Measurements from ENCODE around the gene PBX4.

PBX4 gene

DNA sequence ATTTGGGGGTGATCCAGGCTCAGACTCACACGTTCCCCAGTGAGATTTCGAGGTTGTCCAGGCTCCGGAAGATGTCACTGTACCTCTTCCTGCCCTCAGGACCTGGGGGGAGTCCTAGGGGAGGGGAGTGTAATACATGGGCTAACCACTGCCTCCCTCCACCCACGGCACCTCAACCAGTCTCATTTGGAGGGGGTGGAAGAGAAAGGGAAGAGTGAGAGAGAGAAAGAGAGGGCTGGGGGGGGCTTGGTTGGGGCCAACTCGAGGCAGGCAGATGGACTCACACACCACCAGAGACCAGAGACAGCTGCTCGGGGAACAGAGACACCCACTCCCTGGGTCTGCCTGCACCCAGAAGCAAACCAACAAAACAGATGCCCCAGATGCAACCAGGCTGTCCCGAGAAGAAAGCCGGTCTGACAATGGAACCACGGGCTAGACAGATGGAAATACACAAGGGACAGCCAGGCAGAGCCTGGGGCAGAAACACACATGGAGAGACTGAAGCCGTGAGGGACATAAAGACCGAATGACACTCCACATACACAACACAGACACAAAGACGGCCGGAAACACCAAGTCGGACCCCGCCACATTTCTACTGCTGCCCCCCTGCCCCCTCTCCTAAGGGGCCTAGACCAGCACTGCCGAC is 24.1 kb upstream of the PBX4 start:
- Histone ChIP-seq H3K27me3 (ENCODE audit: low read depth) (no peaks in the 10 kb centered on the region), H3K4me1 (no peaks in the 10 kb centered on the region; the same call in 1 of the 2 replicates), H3K4me3 (peak overlapping the region; percentile 67), H3K36me3 (replicated peaks) (peaks cover 31% of the 10 kb centered on the region), H3K9me3 (no peaks in the 10 kb centered on the region)
- DNase-seq (ENCODE audit: low spot score in 2 of 2): peak in 1 of 2 experiments; percentile 48
- in situ Hi-C loops (cut with MboI; ENCODE audit: low sequenced_read_pairs): loop anchor here (5.0 kb wide), 1 partner anchor 105 kb away; the partner anchor contains the start of gene CILP2

DNA sequence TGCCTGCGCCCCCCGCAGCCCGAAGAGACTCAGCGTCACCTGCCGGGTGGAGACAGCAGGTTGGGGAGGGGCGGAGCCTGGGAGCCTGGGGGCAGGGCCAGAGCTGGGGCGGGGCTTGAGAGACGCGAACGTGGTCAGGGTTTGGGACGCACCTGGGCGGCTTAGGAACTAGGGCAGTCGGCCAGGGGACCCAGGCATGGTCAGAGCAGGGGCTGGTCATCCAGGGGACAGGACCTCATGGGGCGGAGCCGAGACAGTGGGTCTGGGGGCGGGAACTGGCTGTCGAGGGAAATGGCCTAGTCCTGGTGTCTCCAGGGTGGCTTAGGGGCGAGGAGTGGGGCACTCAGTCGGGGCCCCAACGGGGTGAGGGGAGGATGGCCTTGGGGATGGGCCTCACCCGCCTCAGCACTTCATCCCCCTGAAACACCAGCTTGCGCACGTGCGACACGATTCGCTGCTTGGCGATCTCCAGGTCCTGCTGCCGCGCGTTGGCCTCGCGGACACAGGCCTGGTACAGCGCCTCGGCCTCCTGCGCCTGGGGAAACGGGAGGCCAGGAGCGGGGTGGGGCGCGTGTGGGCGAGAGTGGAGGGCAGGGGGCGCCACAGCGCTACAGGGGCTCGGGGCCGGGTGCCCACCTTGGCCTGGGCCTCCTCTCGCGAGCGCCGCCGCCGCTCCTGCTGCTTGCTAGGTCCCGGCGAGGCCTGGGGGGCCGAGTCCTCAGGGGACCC is 19.2 kb upstream of the PBX4 start:
- Histone ChIP-seq H3K4me3 (no peak overlapping the region), H3K9me3 (no peaks in the 10 kb centered on the region), H3K4me1 (no peaks in the 10 kb centered on the region), H3K36me3 (replicated peaks) (peaks cover 19% of the 10 kb centered on the region), H3K27me3 (ENCODE audit: low read depth) (no peaks in the 10 kb centered on the region)
- no peak for DNase-seq (ENCODE audit: low spot score in 2 of 2)
- in situ Hi-C loops (cut with MboI; ENCODE audit: low sequenced_read_pairs): no loop called here

GRCh38 chr19:19637186-19637522 is 18.7 kb upstream of the PBX4 start:
- no peak for DNase-seq (ENCODE audit: low spot score in 2 of 2)
- Histone ChIP-seq H3K36me3 (replicated peaks) (peaks cover 19% of the 10 kb centered on the region), H3K9me3 (no peaks in the 10 kb centered on the region), H3K4me3 (no peak overlapping the region), H3K27me3 (ENCODE audit: low read depth) (no peaks in the 10 kb centered on the region), H3K4me1 (no peaks in the 10 kb centered on the region)
- in situ Hi-C loops (cut with MboI; ENCODE audit: low sequenced_read_pairs): no loop called here

DNA sequence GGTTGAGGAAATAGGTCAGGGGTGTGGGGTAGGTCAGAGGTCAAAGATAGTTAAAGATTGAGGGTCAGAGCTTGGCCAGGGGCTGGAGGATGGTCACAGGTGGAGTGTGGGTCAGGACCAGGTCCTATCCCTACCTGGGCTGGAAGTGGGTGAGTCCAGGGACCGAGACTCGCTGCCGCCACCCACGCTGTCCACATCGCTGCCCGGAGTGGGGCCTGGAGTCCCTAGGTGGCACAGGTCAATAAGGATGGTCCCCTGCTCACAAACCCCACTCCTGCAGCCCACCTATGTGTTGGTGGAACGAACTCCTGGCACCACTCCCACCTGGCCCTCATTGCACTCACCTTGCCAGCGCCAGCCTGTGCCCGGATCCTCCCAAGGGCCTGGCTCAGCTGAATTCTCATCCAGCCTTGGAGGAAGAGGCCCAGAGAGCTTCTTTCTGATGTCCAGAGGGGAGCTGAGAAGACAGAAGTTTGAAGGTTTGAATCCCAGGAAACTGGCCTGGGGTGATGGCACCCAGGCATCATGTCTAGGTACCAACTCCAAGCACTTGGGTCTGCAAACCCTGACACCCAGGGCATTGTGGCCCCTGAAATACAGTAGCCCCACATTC is 18.2 kb upstream of the PBX4 start:
- no peaks in the 10 kb centered on the region for H3K4me1 ChIP-seq
- no peak overlapping the region for H3K4me3 ChIP-seq
- no peaks in the 10 kb centered on the region for H3K27me3 ChIP-seq (ENCODE audit: low read depth)
- no peaks in the 10 kb centered on the region for H3K9me3 ChIP-seq
- H3K36me3 ChIP-seq (replicated peaks): peaks cover 19% of the 10 kb centered on the region
- DNase-seq (ENCODE audit: low spot score in 2 of 2): no peak
- in situ Hi-C loops (cut with MboI; ENCODE audit: low sequenced_read_pairs): no loop called here

DNA sequence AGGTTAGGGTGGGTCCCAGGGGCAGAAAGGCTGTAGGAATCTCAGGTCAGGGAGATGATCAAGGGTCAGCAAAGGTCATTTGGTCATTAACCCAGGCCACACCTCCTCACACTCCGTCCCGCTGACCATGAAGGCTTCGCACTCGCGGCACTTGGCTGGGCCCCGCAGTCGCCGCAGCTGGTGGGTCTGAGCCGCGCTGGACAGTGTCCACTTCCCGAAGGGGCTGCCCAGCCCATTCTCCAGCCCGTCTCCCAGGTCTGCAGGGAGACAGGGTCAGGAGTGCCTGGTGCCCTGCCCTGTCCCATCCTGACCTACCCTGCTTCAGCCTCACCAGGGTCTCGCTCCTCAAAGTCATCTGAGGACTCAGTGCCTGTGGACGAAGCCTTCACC is 16.8 kb upstream of the PBX4 start:
- in situ Hi-C loops (cut with MboI; ENCODE audit: low sequenced_read_pairs): no loop called here
- Histone ChIP-seq H3K9me3 (no peaks in the 10 kb centered on the region), H3K27me3 (ENCODE audit: low read depth) (no peaks in the 10 kb centered on the region)

GRCh38 chr19:19634516-19635312 is 16.2 kb upstream of the PBX4 start:
- Histone ChIP-seq H3K27me3 (ENCODE audit: low read depth) (no peaks in the 10 kb centered on the region), H3K9me3 (no peaks in the 10 kb centered on the region), H3K4me1 (no peaks in the 10 kb centered on the region), H3K36me3 (replicated peaks) (peaks cover 19% of the 10 kb centered on the region), H3K4me3 (no peak overlapping the region)
- in situ Hi-C loops (cut with MboI; ENCODE audit: low sequenced_read_pairs): no loop called here
- no peak for DNase-seq (ENCODE audit: low spot score in 2 of 2)

More for the DNA sequence above, 16.8 kb upstream of the PBX4 start:
- peaks cover 19% of the 10 kb centered on the region for H3K36me3 ChIP-seq (replicated peaks)
- H3K4me3 ChIP-seq: no peak overlapping the region
- DNase-seq (ENCODE audit: low spot score in 2 of 2): no peak
- no peaks in the 10 kb centered on the region for H3K4me1 ChIP-seq

GRCh38 chr19:19633711-19634515 is 15.4 kb upstream of the PBX4 start:
- Histone ChIP-seq H3K36me3 (replicated peaks) (peaks cover 19% of the 10 kb centered on the region), H3K4me1 (no peaks in the 10 kb centered on the region)

GRCh38 chr19:19632661-19633060 is 14.2 kb upstream of the PBX4 start:
- H3K4me3 ChIP-seq: no peak overlapping the region
- in situ Hi-C loops (cut with MboI; ENCODE audit: low sequenced_read_pairs): no loop called here
- H3K4me1 ChIP-seq: no peaks in the 10 kb centered on the region
- H3K36me3 ChIP-seq (replicated peaks): peaks cover 19% of the 10 kb centered on the region
- no peak for DNase-seq (ENCODE audit: low spot score in 2 of 2)
- H3K9me3 ChIP-seq: no peaks in the 10 kb centered on the region
- H3K27me3 ChIP-seq (ENCODE audit: low read depth): no peaks in the 10 kb centered on the region

More at GRCh38 chr19:19633711-19634515, 15.4 kb upstream of the PBX4 start:
- Histone ChIP-seq H3K27me3 (ENCODE audit: low read depth) (no peaks in the 10 kb centered on the region), H3K4me3 (no peak overlapping the region), H3K9me3 (no peaks in the 10 kb centered on the region)
- in situ Hi-C loops (cut with MboI; ENCODE audit: low sequenced_read_pairs): no loop called here
- no peak for DNase-seq (ENCODE audit: low spot score in 2 of 2)

GRCh38 chr19:19631346-19631745 is 12.9 kb upstream of the PBX4 start:
- DNase-seq (ENCODE audit: low spot score in 2 of 2): no peak
- in situ Hi-C loops (cut with MboI; ENCODE audit: low sequenced_read_pairs): no loop called here
- Histone ChIP-seq H3K4me3 (no peak overlapping the region), H3K36me3 (replicated peaks) (peaks cover 17% of the 10 kb centered on the region), H3K27me3 (ENCODE audit: low read depth) (no peaks in the 10 kb centered on the region), H3K4me1 (no peaks in the 10 kb centered on the region), H3K9me3 (no peaks in the 10 kb centered on the region)

- H3K9me3 ChIP-seq: no peaks in the 10 kb centered on the region
- peaks cover 17% of the 10 kb centered on the region for H3K36me3 ChIP-seq (replicated peaks)
- H3K4me3 ChIP-seq: no peak overlapping the region
- no peaks in the 10 kb centered on the region for H3K27me3 ChIP-seq (ENCODE audit: low read depth)
- DNase-seq (ENCODE audit: low spot score in 2 of 2): no peak
- H3K4me1 ChIP-seq: no peaks in the 10 kb centered on the region
- in situ Hi-C loops (cut with MboI; ENCODE audit: low sequenced_read_pairs): no loop called here
Observed at GRCh38 chr19:19630426-19630825, 11.9 kb upstream of the PBX4 start.

DNA sequence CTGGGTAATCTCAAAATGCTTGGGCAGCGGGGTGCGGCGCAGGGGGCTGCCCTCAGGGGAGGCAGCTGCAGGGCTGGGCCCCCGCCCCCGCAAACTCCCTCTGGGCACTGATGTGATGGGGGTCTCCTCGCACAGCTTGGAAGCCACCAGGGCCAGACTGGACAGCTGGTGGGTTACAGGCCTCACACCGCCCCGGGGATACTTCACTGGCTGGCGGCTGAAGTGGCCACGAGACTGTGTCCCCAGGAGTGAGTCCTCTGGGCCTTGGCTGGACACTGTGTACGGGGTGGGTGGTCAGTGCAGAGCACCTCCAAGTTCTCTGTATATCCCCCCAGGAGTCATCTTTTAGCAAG is 11.6 kb upstream of the PBX4 start:
- in situ Hi-C loops (cut with MboI; ENCODE audit: low sequenced_read_pairs): no loop called here
- Histone ChIP-seq H3K27me3 (ENCODE audit: low read depth) (no peaks in the 10 kb centered on the region), H3K4me3 (no peak overlapping the region), H3K4me1 (no peaks in the 10 kb centered on the region), H3K9me3 (no peaks in the 10 kb centered on the region), H3K36me3 (replicated peaks) (peaks cover 13% of the 10 kb centered on the region; the same call in 1 of the 2 replicates)
- no peak for DNase-seq (ENCODE audit: low spot score in 2 of 2)

DNA sequence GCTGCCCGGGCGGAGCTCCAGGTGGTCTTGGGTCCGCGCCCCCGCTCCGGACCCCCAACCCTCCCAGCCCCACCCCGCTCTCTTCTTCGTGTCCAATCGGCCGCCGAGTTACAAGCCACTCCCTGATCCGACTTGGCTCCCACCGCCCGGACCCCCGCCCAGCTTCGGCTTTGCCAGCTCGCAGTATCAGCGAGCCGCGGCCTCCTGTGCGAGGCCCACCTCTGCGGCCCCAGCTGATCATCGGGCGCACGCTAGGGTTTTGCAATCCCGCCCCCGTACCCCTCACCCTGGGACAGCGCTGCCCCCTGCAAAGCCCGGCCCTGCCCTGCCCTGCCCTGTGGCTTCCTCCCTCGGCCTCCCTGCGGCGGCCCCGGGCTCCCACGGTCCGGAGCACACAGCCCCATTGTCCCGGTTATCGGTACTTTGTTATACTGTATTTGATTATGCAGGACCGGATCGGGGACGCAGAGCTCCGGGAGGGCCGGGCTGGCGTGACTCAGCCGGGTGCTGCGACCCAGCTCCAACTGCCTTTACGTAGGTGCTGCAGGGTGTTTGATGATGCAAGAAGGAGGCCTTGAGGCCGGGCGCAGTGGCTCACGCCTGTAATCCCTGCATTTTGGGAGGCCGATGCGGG is 10.1 kb upstream of the PBX4 start:
- in situ Hi-C loops (cut with MboI; ENCODE audit: low sequenced_read_pairs): no loop called here
- H3K9me3 ChIP-seq: no peaks in the 10 kb centered on the region
- H3K36me3 ChIP-seq (replicated peaks): peaks cover 3% of the 10 kb centered on the region; the same call in 1 of the 2 replicates
- no peaks in the 10 kb centered on the region for H3K4me1 ChIP-seq
- H3K27me3 ChIP-seq (ENCODE audit: low read depth): no peaks in the 10 kb centered on the region
- H3K4me3 ChIP-seq: no peak overlapping the region
- no peak for DNase-seq (ENCODE audit: low spot score in 2 of 2)

All from HAP-1 (cell line).